ENCODE measurements around the gene RCAN1.
"Not testable (repeated sequence)": the region's sequence is repeated elsewhere in the genome, so short reads cannot be mapped to it uniquely, and the experiment has no call there.

GRCh38 chr21:34563370-34563769 lies 51.5 kb downstream of the RCAN1 start:
- not testable (repeated sequence) for TF ChIP-seq POLR2A (IDR thresholded peaks at IDR 0.05; ENCODE audit: borderline replicate concordance, extremely low read depth, insufficient read depth, insufficient read length); POLR2AphosphoS5 (IDR thresholded peaks at IDR 0.05; ENCODE audit: low read depth, low read length)
